Measurements from ENCODE around the gene TMTC2.

- TF ChIP-seq, protein P1, sequence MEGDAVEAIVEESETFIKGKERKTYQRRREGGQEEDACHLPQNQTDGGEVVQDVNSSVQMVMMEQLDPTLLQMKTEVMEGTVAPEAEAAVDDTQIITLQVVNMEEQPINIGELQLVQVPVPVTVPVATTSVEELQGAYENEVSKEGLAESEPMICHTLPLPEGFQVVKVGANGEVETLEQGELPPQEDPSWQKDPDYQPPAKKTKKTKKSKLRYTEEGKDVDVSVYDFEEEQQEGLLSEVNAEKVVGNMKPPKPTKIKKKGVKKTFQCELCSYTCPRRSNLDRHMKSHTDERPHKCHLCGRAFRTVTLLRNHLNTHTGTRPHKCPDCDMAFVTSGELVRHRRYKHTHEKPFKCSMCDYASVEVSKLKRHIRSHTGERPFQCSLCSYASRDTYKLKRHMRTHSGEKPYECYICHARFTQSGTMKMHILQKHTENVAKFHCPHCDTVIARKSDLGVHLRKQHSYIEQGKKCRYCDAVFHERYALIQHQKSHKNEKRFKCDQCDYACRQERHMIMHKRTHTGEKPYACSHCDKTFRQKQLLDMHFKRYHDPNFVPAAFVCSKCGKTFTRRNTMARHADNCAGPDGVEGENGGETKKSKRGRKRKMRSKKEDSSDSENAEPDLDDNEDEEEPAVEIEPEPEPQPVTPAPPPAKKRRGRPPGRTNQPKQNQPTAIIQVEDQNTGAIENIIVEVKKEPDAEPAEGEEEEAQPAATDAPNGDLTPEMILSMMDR (IDR thresholded peaks at IDR 0.05), result no peak
- no peak for TF ChIP-seq EZH2 (IDR thresholded peaks at IDR 0.05; ENCODE audit: borderline replicate concordance, insufficient read depth, low read depth, low read length, poor library complexity, severe bottlenecking)
Measured at GRCh38 chr12:82926630-82927029, 239.9 kb downstream of the TMTC2 start.

Data from B cell (primary cell).